Pulmonary artery endothelial cell (primary cell): ENCODE data around the gene CDC73. TPM values are rescaled to one million over a fixed set of nuclear protein-coding genes. Genes with fewer than 3 reads are reported as not detected.
A peak's percentile ranks its signal among the peaks of the same experiment; 100 is the strongest.
"Not testable (repeated sequence)": the region's sequence is repeated elsewhere in the genome, so short reads cannot be mapped to it uniquely, and the experiment has no call there.

Experiments
- DNase-seq: peaks from one replicate; pipeline ENCODE4 v3.0.0-alpha.2; 2011; ENCODE audit warnings: low read depth, low spot score
- total RNA-seq: library from RNA; depleted of rRNA; stranded (reverse); fragments of >200 nt; gene quantifications from 2 replicates; pipeline ENCODE4 v1.2.3, GENCODE V29; 2014

The CDC73 gene
- total RNA-seq, 1 donor from 2014 or later: 18.1 TPM

DNA sequence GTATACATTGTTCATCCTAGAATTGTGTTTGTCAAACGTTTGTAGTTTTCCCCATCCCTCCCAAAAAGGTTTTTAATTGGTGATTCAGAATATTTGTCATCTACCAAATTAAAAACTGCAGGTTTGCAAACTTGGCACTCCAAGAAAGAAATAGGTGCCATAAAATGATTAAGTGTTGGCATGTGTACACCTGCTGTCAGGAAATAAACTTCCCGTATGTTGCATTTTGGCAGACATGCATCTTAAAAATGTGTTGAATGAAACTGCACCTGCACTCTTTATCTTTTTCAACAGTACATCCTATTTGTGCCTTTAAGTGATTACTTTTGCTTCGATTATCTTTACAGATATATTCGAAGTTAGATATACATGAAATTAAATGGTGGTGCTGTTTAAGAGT is 57.3 kb downstream of the CDC73 start:
- DNase-seq: no peak

DNA sequence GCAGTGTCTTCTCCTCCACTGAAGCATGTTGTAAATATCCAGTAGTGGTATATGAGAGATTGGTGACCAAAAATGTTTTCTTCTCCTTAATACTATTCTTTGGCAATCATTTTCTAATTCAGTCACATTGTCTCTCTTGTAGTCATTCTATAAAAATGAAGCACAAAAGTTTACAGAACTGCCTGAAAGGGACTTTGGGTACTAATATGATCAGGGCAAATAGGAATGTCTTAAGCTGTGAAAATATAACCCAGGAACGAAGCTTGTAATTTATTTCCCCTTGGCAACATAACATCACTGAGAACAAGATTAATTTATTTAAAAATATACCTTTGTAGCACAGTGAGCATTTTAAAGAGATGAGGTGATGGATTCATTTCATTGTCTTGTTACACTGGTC is 59.7 kb downstream of the CDC73 start:
- no peak for DNase-seq

DNA sequence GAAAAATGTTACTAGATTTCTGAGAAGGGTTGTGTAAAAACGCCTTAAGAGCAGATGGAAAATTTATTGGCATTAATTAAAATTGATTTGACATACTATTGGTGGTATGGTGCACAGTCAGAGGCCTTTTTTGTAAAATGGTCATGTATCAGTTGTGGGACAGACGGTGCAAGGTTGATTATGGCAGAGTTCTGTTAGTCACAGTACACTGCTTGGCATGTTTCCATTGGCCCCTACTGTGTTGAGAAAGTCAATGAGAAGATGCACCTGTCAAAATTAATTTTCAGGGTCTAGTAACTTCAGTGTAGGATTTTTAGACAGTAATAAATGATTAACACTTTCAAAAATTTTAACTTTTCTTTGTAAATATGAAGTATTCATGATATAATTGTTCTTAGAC is 60.2 kb downstream of the CDC73 start:
- DNase-seq: no peak

DNA sequence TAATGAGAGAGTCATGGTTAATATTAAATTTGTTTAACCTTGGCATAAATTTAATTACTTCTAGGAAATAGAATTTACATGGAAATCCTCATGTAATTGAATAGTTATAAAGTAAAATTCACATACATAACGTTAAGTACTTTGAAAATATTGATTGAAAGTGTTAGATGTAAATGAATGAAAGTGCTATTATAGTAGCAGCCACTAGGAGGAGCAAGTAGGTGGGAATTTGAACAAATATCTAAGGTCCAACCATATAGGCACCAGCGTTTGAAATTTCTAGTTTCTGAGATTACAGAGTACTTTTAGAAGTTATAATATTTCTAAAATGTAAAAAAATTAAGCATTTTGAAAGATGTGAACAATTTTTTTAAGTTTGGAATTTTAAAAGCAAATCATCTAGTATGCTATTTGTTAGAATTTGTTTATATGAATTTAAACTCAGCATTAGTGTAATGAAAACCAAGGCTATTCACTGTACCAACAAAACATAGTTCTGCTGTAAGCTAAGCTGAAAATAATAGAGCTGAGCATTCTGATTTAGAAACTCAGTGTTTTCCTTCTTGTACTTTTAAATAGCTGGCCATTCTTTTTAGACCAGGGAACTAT is 61.3 kb downstream of the CDC73 start:
- peak; percentile 3 for DNase-seq

DNA sequence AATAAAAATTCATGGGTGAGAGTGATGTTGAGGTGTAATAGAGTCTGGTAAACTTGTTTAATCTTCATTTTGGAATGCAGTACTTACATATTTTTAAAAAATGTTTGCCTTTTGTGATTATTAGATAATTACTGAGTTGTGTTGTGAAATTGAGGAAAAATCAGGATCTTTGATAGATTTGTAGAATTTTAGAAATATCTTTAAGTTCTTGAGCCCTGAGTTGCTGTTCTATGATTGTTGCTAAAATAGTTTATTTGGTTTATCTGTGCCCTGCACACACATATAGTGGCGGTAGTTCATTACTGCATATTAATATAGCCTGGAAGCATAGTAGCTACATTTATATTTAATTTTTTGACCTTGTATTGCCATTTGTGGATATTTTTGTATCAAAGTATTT is 62.9 kb downstream of the CDC73 start:
- no peak for DNase-seq

DNA sequence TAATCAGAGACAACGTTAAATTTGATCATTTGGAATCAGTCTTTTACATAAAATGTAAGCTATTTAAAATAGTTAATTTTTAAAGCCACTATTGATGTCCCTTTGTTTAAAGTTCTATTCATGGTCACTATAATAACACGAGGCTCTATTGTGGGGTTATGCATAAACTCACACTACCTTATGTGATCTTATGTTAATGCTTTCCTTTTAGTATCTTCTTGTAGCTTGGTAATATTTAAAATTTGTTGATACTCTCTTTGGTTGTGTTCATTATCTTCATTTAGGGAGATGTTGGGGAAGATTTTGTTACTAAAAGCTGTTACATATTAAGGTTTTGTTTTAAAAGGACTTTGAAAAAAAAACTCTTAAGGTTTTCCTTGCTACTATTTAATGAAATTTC is 63.4 kb downstream of the CDC73 start:
- no peak for DNase-seq

DNA sequence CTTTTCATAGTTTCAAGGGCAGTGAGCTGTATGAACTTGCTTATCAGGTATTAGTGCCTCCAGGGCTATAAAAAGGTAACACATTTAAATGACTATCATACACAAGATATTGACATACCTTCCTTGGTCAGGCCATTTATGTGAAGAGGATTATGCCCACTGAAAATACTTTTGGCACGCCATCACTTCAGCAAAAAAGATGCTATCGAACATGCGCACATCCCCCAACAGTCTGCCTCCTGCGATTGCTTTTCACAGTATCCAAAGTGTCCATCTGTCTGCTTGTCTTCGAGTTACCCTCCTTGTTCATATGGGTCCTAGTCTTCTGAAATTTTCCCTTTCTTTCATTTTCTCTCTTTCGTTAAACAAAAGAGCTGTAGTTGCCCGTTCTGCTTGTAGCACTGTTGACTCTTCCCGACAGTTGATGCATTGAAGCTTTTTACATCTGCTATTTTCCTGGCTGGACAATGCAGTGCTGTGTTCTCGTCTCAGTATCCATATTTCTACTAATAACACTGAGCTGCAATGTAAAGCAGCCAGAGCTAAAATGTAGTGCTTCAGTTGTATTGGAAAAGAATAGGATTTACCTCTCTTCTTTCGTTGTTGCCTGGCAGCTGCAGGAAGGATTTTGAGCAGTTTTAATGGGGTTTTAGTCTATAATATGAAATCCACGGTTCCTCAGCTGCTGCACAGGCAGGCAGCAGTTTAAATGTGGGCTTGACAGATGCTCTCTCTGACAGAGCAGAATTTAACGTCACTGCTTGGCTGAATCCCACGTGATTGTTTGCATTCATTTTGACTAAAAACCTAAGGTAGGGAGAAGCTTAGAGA is 64.3 kb downstream of the CDC73 start, which contains the start of gene B3GALT2:
Gene B3GALT2, minus strand, starts transcription at position 713 of the 831 bp plus-strand sequence. CDS start 5,051 bp downstream, outside the sequence.
- DNase-seq: no peak

DNA sequence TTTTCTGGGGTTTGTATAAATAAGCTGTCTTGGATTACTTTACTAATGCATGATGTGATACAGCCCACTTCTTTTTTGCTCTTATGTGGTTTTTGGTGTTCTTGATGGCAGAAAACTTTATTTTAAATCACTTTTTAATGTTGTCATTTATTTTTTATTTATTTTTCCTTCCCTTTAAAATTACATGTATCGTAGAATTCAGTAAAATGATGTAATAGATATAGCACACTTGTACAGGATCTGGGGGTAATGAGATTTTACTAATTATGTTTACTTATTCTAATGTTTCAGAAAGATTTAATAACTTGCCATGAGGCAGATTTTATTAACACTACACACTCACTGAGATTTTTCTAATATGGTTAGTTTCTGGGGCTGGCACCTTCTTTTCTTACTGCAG is 65.3 kb downstream of the CDC73 start:
- no peak for DNase-seq

DNA sequence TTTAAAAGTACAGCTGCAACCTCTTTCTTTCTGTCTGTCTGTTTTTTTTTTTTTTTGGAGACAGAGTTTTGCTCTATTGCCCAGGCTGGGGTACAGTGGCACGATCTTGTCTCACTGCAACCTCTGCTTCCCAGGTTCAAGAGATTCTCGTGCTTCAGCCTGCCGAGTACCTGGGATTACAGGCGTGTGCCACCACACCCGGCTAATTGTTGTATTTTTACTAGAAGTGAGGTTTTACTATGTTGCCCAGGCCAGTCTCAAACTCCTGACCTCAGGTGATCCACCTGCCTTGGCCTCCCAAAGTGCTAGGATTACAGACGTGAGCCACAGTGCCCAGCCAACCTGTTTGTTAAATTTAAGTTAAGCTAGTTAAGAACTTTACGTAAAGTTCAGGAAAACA is 67.1 kb downstream of the CDC73 start:
- DNase-seq: not testable (repeated sequence)

DNA sequence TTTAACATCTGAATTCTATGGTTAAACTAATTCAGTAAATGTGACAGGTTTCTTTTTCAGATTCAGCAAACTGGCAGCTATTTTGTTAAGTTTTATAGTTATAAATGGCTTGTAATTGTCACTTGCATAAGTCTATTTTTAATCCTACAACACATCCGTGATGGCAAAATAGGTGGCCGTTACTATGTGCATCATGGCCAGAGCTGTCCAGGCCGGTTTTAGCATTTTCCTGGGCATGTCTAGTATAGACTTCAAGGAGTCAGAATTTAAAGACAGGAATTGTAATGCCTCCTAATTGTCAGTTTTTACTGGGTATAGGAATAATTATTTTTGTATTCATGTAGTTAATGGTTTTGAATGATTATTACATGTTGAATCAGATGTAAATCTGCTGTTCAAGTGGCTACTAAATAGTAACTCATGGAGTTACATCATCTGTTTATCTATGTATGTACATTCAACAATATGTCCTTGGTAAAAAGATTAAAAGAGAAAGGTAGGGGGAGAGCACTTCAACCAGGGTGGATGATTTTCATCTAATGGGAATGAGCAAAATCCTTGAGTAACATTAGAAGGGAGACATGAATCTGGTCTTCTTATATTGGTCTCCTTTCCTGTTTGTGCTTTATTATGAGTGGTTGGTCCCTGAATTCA is 67.7 kb downstream of the CDC73 start:
- no peak for DNase-seq

DNA sequence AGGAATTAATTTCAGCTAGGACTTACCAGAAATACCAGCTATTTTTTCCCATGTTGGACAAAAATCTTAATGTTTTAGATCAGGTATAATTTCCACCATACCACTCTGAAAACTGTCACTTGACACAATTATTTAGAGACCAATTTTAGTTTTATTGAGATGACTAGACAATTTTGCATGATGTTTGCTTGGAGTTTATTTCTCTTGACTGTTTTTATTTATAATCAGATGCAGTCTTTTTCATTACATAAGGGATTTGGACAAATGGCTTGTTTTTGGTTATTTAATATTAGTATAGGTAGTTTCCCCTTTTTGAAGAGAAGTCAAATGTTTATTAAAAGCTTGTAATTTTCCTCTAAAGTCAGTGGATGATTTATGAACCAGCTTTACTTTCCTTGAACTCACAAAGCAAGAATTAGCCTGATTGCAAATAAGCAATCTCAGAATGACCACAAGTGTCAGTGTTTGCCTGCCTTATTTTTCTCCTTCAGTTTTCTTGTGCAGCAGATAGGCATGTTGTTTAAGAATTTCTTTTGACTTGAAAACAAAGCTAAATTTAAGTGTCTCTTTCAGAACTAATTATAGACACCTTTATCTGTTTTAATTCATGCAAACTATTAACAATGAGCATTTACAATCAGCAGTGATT is 68.4 kb downstream of the CDC73 start:
- DNase-seq: no peak

DNA sequence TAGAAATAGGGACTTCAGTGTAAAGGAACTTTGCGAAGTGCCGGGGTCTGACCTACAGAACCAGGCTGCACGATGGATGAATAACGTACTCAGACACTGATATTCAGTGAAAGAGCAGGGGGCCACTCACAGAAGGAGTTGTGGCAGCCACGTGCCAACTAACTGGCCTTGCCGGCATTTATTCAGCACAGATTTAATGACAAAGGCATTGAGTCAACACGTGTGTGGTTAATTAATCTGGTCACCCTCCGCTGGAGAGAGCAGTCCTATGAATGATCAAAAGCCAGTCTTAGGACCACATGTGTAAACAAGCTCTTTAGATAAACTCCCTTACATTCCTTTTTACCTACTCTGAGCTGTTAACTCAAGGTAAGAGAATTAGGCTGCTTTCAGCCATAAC is 70.8 kb downstream of the CDC73 start:
- DNase-seq: no peak

DNA sequence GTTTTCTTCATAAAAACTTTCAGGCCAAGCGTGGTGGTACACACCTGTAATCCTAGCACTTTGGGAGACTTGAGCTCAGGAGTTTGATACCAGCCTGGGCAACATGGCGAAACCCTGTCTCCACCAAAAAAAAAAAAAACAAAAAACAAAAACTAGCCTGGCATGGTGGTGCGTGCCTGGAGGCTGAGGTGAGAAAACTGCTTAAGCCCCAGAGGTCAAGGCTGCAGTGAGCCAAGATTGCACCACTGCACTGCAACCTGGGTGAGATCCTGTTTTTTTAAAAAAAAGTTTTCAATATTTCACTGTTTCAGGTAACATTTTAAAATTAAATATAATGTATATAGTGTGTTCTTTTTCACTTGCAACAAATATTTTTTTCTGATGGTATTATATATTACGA is 78.1 kb downstream of the CDC73 start:
- DNase-seq: no peak

DNA sequence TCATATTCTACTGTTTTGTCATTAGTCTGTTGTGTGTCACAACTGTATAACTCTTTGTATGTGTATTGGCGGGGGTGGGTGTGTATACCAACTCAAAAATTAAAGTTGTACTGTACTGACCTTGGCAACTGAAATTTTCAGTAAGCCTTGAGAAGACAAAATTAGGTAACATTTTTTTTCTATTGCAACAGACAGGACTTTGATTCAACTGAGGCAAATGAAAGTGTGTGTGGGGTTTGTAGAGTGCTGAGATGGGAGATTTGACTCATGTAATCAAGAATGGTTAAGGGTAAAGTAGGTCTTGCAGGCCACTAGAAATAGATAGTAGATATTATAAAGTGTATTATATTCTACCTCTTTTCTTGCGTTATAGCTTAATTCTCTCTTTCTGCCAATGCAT is 79.2 kb downstream of the CDC73 start:
- no peak for DNase-seq

DNA sequence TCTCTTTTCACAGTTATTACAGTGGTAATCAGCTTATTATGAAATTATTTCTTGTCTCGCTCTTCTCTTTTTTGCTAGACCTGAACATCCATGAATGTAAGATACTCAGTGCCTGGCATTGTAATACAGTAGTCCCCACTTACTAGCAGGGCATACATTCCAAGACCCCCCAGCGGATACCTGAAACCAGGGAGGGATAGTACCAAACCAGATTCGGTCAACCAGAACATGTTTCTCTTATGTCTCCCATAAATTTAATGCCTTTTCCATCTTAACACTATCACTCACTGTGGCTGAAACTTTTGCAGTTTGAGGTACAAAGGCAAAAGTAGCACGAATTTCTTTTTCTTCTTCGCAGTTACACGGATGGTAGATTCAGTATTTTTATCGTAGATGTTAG is 89.2 kb downstream of the CDC73 start:
- DNase-seq: no peak

DNA sequence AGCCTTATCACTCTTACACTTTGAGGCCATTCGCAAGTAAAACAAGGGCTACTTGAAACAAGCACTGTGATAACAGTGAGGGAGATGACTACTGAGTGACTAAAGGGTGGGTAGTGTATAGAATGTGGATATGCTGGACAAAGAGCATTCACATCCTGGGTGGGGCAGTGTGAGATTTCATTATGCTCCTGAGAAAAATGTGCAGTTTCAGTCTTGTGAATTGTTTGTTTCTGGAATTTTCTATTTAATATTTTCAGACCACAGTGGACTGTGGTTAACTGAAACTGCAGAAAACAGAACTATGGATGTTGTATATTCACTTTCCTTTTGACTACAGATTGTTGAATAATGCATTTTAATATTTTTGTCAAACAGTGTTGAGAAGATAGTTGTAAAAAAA is 89.7 kb downstream of the CDC73 start:
- no peak for DNase-seq

DNA sequence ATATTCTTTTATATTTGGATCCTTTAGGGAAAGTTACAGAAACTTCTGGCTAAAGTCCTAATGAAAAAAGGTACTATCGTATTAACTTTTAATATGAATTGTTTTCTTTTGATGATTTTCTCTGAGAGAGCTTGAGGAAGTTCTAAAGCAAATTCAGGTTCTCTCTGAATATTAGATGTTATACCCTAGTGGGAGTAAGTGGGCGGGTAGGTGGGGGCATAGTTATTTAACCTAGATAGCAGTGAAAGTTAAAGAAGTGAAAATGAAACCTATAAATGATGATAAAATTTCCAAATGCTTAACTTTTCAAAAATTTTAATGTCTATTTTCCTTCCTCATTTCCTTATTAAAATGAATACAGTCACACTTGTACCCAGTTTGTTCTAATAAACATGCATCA is 90.8 kb downstream of the CDC73 start:
- DNase-seq: no peak

DNA sequence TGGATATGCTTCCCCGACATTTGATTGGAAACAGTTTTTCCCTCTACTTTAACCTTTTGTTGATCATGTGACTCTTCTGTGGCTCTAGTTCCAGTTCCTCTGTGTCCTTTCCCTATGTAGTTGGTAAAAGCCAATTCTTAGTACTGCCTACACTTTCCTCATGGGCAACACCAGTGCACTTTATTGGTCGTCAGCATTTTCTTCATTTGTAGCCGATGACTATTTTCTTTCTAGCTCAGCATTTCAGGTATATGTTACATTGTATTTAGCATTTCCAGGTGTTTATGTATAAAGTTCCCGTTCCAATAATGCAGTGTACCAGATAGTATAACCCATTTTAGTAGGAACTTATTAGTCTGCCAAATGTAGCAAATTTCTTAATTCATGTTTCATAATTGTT is 92.2 kb downstream of the CDC73 start:
- DNase-seq: no peak

DNA sequence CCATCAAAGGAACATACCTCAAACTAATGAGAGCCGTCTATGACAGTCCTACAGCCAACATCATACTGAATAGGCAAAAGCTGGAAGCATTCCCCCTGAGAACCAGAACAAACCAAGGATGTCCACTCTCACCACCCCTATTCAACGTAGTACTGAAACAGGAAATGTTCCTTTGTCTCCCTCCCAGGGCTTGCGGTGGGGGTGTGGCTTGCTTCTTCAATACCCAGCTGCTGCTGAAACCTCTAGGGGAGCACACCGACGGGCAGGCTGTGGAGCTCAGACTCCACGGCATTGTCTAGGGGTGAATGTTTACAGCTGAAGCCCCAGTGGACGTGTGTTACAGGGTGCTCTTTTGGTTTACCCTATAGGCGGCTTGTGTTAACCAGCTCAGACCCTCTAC is 95.1 kb downstream of the CDC73 start:
- DNase-seq: no peak

DNA sequence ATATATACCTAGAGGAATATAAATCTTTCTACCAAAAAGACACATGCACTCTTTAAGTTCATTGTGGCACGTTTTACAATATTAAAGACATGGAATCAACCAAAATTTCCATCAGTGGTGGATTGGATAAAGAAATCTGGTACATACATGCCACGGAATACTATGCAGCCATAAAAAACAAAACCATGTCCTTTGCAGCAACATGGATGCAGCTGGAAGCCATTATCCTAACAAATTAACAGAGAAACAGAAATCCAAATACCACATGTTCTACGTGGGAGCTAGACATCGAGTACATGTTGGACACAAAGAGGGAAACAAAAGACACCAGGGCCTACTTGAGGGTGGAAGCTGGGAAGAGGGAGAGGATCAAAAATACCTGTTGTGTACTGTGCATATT is 97.6 kb downstream of the CDC73 start:
- DNase-seq: no peak

DNA sequence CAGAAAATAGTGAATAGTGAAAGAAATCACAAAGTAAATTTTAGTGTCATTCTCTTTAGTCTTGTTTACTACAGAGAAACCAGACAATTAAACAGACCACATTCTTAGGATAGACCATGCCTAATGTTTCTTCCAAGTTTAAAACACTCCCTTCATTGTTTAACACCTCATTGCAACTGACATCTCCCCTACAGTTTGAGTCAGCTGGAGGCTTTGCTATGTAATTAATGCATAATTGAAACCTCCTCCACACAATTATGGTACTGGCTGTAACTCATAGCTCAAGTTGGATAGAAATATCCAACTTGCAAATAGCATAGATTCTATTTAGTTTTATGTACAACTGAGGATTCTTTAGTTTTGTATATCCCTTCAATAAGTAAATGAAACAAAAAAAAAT is 99.8 kb downstream of the CDC73 start:
- DNase-seq: no peak

DNA sequence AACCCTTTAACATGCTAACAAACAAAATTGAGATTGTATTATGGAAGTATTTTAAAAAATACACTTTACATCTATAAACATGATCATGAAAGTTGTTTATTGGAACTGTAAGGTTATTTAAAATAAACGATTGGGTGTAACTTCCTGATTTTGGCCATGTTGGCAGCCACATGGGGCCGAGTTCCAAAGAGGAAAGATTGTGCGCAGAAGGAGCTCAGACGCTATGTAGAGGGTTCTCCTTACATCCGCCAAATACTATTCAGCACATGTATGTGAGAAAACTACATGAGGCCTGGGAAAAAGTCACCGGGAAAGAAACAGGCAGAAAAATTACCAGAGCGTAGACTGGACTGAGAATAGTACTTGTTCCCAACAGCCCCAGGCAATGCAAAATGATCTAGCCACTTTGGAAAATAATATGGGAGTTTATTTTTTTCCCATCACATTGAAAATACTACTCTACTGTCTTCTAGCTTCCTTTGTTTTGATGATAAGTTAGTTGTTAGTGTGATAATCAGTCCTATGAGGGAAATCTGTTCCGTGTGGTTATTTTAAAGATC is 100.3 kb downstream of the CDC73 start:
- no peak for DNase-seq
